C1 segment of cervical spinal cord (tissue), 14 donors: ENCODE measurements around the gene GRHPR.
"Not testable (repeated sequence)": the region's sequence is repeated elsewhere in the genome, so short reads cannot be mapped to it uniquely, and the experiment has no call there.

Source experiments
- DNase-seq, 14 donors: peaks; one replicate each; lab custom pipeline; 2025; lab: John Stamatoyannopoulos, UW

Gene GRHPR

DNA sequence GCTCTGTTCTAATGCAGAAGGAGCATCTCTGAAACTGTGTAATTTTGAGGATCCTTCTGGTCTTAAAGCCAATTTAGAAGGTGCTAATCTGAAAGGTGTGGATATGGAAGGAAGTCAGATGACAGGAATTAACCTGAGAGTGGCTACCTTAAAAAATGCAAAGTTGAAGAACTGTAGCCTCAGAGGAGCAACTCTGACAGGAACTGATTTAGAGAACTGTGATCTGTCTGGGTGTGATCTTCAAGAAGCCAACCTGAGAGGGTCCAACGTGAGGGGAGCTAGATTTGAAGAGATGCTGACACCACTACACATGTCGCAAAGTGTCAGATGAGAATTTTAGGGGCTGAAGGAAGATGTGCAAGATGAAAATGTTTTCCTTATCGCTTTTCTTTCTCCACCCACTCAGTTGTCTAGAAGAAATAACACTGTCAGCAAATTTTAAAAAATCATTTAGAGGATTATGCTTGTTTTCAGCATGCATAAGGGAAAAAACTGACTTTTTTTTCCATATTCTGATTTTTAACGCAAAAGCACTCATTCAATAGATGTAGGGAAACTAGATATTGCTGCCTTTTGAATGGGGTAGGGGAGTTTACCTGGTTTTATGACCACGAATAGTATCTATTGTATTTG, 55.6 kb downstream of the GRHPR start:
- DNase-seq = not testable (repeated sequence)

DNA sequence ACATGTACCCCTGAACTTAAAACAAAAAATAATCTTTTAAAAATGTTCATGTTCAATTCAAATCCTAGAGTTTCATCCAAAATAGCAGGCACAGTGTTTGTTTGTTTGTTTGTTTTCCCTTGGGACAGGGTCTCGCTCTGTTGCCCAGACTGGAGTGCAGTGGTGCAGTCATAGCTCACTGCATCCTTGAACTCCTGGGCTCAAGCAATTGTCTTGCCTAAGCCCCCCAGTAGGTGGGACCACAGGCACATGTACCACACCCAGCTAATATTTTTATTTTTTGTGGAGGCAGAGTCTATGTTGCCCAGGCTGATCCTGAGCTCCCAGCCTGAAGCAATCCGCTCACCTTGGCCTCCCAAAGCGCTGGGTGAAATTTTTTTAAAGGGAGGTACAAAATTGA, 58.3 kb downstream of the GRHPR start:
- DNase-seq = no peak

DNA sequence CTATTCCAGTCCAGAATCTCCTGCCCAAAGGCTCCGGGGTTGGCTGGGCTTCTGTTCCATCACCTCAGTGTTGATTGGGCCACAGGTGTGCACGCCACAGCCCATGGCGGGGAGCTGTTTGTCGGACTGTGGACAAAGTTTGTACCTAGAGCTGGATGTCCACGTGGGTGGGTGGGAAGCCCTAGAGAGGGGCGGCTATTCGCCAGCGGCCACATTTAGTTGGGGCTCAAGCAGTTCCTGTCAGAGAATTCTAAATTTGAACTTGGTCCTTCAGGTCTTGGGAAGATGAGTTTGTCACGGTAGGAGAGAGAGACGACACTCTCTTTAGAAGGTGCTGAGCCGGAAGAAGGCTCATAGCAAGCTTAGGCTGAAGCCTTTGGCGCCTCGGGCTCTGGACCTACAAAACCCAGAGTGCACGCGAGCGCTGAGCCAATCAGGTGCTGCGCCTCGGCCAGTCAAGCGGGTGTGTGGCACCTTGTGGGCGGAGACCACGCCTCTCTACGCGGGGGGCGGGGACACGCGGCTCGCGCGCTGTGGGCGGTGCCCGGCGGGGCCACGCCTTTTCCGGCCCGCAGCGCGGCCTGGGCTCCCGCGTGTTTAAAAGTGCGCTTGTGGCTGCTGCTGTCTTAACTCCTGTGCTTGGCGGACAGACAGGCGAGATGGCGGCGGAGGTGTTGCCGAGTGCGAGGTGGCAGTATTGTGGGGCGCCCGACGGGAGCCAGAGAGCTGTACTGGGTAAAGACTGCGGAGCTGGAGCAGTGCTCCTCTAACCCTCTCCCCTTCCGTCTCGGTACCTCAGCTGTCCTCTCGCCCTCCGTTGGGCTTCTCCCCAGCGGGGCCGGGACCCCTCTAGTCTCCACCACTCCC, 63.1 kb downstream of the GRHPR start, which contains the start of gene POLR1E:
TSS of gene POLR1E (plus strand) at position 560 of the 867 bp plus-strand sequence. CDS start at position 660, 100 bp downstream.
- peak in 13 of 14 donors; percentile 50 to 94 (median 82) for DNase-seq

DNA sequence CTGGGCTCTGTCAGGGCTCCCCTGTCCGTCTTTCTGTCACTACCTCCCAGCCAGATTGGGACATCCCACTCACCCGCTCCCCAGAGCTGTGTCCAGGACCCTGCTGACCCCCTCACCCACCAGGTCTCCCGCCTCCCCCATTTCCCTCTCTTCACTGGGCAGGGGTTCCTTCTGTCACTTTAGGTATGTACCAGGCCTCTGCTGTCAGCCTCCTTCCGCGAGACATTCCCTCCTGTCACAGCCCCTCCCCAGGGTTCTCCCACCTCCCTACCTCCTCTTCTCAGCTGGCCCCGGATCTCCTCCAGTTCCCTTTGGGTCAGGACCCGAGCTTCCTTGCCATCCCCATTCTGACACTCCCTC, 63.7 kb downstream of the GRHPR start:
- DNase-seq = peak in 1 of 14 donors; percentile 19
